ENCODE measurements around the gene ONECUT3. TPM values are rescaled to one million over a fixed set of nuclear protein-coding genes. Genes with fewer than 3 reads are reported as not detected.
A peak's percentile ranks its signal among the peaks of the same experiment; 100 is the strongest.

Gene ONECUT3
- total and polyA plus RNA-seq, 9 of the 15 experiments (the other 6 are each of a cell fraction or from before 2014, with no cell fraction given): not detected

GRCh38 chr19:1747285-1748114 is 5.8 kb upstream of the ONECUT3 start (continued):
- TF ChIP-seq ZKSCAN1 (IDR thresholded peaks at IDR 0.05; ENCODE audit: low read depth, low read length) (no peak; the same call in 1 of the 2 replicates), DMBX1 (CRISPR knock-in tag; IDR thresholded peaks at IDR 0.05; ENCODE audit: borderline replicate concordance) (no peak), ZNF551 (CRISPR knock-in tag; IDR thresholded peaks at IDR 0.05) (no peak), PRDM10 (IDR thresholded peaks at IDR 0.05; ENCODE audit: partially characterized antibody) (peak; percentile 89), FOXJ3 (CRISPR knock-in tag; IDR thresholded peaks at IDR 0.05) (no peak), ZNF316 (IDR thresholded peaks at IDR 0.05) (no peak), PBX2 (CRISPR knock-in tag; IDR thresholded peaks at IDR 0.05; ENCODE audit: low read depth) (no peak), PBX2 (tag; conservative IDR thresholded peaks at IDR 0.05; ENCODE audit: low read depth) (no peak), E2F1 (CRISPR knock-in tag; IDR thresholded peaks at IDR 0.05) (no peak), POLR2AphosphoS5 (IDR thresholded peaks at IDR 0.05; ENCODE audit: control insufficient read depth, insufficient read depth, low read depth, low read length) (no peak; the same call in 1 of the 2 replicates), CCAR2 (IDR thresholded peaks at IDR 0.05; ENCODE audit: low read depth, low read length) (no peak), TRIM25 (IDR thresholded peaks at IDR 0.05; ENCODE audit: borderline replicate concordance) (no peak), BCL6 (CRISPR knock-in tag; IDR thresholded peaks at IDR 0.05) (no peak), KAT2B (IDR thresholded peaks at IDR 0.05; ENCODE audit: low read depth, low read length) (no peak), SMAD1 (IDR thresholded peaks at IDR 0.05; ENCODE audit: low read depth, low read length, partially characterized antibody) (peak; percentile 17), POLR3A (IDR thresholded peaks at IDR 0.05; ENCODE audit: borderline replicate concordance, extremely low read depth, insufficient read depth, insufficient read length) (no peak), RBM39 (optimal IDR thresholded peaks at IDR 0.05; ENCODE audit: low read depth, low read length) (no peak), SREBF1 (IDR thresholded peaks at IDR 0.05; ENCODE audit: borderline replicate concordance, low read depth, low read length) (no peak), ZNF134 (CRISPR knock-in tag; conservative IDR thresholded peaks at IDR 0.05) (no peak)
